ENCODE measurements around the gene MTR.

Gene MTR

DNA sequence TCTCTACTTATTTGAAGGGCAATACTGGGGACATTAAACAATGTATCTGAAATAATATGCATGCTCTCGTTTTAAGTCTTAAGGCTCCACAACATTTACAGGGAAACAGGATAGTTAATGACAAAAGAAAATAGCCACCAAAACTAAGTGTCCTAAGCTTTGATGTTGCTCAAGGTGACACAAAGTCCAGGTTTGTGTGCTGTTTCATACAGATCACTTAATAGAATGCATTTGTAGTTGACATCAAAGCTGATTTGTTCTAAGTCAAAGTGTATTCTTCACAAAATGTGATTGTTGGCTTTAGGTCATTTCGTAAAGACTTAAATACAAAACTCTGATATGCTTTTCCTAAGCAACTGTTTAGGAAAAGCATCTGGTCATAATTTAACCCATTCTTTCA lies 37.5 kb upstream of the MTR start:
- TF ChIP-seq, protein P1, sequence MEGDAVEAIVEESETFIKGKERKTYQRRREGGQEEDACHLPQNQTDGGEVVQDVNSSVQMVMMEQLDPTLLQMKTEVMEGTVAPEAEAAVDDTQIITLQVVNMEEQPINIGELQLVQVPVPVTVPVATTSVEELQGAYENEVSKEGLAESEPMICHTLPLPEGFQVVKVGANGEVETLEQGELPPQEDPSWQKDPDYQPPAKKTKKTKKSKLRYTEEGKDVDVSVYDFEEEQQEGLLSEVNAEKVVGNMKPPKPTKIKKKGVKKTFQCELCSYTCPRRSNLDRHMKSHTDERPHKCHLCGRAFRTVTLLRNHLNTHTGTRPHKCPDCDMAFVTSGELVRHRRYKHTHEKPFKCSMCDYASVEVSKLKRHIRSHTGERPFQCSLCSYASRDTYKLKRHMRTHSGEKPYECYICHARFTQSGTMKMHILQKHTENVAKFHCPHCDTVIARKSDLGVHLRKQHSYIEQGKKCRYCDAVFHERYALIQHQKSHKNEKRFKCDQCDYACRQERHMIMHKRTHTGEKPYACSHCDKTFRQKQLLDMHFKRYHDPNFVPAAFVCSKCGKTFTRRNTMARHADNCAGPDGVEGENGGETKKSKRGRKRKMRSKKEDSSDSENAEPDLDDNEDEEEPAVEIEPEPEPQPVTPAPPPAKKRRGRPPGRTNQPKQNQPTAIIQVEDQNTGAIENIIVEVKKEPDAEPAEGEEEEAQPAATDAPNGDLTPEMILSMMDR (IDR thresholded peaks at IDR 0.05; ENCODE audit: insufficient read depth, low read length, poor library complexity, severe bottlenecking): no peak
- no peak overlapping the region for H3K4me3 ChIP-seq (replicated peaks; ENCODE audit: low read depth, low read length)
- H3K27me3 ChIP-seq (replicated peaks; ENCODE audit: control insufficient read depth, insufficient read depth, low read length): no peaks in the 10 kb centered on the region
- DNase-seq (ENCODE audit: extremely low read depth, insufficient read length): no peak
- H3K36me3 ChIP-seq (ENCODE audit: control insufficient read depth, insufficient read depth, low read length): no peaks in the 10 kb centered on the region

DNA sequence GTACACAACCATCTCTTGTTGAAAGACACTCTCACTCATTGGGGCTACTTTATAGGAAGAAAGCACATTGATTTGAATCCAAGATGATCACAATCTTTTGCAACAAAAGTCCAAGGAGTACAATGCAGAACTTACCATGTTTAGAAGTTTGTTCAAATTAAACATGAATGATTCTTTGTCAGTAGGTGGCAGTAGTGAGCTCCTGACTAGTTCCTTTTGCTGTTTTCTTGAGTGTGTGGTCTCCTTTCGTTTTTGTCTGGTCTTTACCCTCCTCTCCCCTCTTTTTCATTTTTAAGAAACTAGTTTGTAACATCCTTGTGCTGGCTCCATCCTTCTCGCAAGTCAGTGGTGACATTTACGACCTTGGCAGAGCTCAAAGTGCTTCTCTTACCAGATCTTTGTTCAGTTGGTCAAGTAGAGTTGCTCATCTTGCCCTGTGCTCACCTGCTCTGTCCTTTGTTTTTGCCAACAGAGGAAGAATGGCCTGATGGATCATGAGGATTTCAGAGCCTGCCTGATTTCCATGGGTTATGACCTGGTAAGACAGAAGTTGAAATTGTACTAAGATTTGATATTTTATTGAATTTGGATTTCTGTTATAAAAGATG lies 35.7 kb upstream of the MTR start:
- Histone ChIP-seq H3K4me3 (replicated peaks; ENCODE audit: low read depth, low read length) (no peak overlapping the region), H3K27me3 (replicated peaks; ENCODE audit: control insufficient read depth, insufficient read depth, low read length) (no peaks in the 10 kb centered on the region), H3K36me3 (ENCODE audit: control insufficient read depth, insufficient read depth, low read length) (no peaks in the 10 kb centered on the region)
- TF ChIP-seq, protein P1 (IDR thresholded peaks at IDR 0.05; ENCODE audit: insufficient read depth, low read length, poor library complexity, severe bottlenecking): peak; percentile 72
- no peak for DNase-seq (ENCODE audit: extremely low read depth, insufficient read length)

DNA sequence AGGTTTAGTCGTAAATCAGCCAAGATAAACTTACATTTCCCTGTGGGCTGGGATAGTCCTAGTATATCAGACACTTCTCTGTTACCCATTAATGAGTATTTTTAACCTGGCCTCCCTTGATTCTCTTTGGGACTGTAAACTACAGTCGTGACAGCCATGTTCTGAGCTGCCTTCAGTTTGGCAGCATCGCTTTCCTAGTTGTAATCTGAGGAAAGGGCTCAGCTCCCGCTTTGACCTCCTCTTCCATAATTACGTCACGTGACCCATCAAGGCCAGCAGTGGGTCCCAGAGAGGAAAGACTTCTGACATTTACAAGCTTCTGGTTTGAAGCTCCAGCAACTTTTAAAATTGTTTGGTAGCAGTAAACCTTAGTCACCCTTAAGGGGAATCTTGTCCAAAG lies 34.6 kb upstream of the MTR start:
- no peak overlapping the region for H3K4me3 ChIP-seq (replicated peaks; ENCODE audit: low read depth, low read length)

DNA sequence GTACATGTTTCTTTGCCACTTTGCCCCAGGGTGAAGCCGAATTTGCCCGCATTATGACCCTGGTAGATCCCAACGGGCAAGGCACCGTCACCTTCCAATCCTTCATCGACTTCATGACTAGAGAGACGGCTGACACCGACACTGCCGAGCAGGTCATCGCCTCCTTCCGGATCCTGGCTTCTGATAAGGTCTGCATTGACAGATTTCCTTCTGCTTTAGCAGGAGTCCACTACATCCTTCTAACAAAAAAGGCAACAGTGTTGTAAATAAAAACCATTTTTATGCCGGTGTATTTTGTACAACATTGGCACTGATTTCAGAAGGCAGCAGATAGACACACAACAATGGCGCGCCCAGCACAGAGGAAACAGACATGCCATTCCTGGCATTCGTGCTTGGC lies 34.1 kb upstream of the MTR start:
- no peak for DNase-seq (ENCODE audit: extremely low read depth, insufficient read length)
- H3K36me3 ChIP-seq (ENCODE audit: control insufficient read depth, insufficient read depth, low read length): no peaks in the 10 kb centered on the region
- H3K4me3 ChIP-seq (replicated peaks; ENCODE audit: low read depth, low read length): no peak overlapping the region
- H3K27me3 ChIP-seq (replicated peaks; ENCODE audit: control insufficient read depth, insufficient read depth, low read length): no peaks in the 10 kb centered on the region
- TF ChIP-seq, protein P1 (IDR thresholded peaks at IDR 0.05; ENCODE audit: insufficient read depth, low read length, poor library complexity, severe bottlenecking): no peak

More for the DNA sequence above, 34.6 kb upstream of the MTR start:
- no peaks in the 10 kb centered on the region for H3K27me3 ChIP-seq (replicated peaks; ENCODE audit: control insufficient read depth, insufficient read depth, low read length)
- TF ChIP-seq, protein P1 (IDR thresholded peaks at IDR 0.05; ENCODE audit: insufficient read depth, low read length, poor library complexity, severe bottlenecking): no peak
- DNase-seq (ENCODE audit: extremely low read depth, insufficient read length): no peak
- no peaks in the 10 kb centered on the region for H3K36me3 ChIP-seq (ENCODE audit: control insufficient read depth, insufficient read depth, low read length)

DNA sequence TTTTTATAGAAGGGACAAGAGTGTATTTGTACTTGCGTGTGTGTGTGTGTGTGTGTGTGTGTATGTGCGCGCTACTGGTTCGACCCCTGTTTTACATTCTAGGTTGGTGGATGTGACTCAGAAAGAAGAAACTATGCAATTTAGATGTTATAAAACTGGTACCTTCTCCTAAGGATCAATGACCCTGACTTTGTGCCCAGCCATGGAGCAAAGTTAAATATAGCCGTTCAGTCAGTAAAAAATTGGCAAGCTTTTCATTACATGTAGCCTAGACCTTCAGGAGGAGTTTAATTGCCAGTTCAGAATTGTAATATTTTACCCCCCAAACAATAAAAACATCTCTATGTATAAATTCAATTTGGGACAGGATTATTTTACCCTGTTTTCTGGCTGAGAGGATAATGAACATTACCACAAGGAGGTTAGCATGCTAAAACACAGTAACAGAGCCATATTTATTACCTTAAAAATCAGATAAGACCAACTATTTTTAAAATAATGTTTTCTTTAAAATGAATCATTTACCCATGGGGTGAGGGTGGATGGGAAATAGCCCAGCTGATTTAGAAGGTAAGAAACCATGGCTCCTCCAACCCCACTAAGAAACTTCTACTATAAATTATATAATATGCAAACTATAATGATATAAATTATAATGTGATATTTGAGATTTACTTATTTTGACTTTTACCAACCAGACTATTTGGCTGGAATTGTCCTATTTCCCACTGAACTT lies 33.5 kb upstream of the MTR start:
- H3K27me3 ChIP-seq (replicated peaks; ENCODE audit: control insufficient read depth, insufficient read depth, low read length): no peaks in the 10 kb centered on the region

More for the DNA sequence above, 33.5 kb upstream of the MTR start:
- DNase-seq (ENCODE audit: extremely low read depth, insufficient read length): no peak
- Histone ChIP-seq H3K36me3 (ENCODE audit: control insufficient read depth, insufficient read depth, low read length) (no peaks in the 10 kb centered on the region), H3K4me3 (replicated peaks; ENCODE audit: low read depth, low read length) (no peak overlapping the region)
- TF ChIP-seq, protein P1 (IDR thresholded peaks at IDR 0.05; ENCODE audit: insufficient read depth, low read length, poor library complexity, severe bottlenecking): no peak

Measured in GM06990 (cell line).